GM12891 (cell line): ENCODE results near the gene CATSPERB.

Experiments
- POLR2A ChIP-seq: IDR thresholded peaks from 2 replicates; pipeline ENCODE4 v1.6.1; 2011; ENCODE audit warnings: low read depth, low read length, control low read depth
- POLR2AphosphoS5 ChIP-seq: IDR thresholded peaks from 2 replicates; pipeline ENCODE4 v1.6.1; 2011; ENCODE audit warnings: low read depth, low read length, control low read depth
- SPI1 ChIP-seq: IDR thresholded peaks from 2 replicates; pipeline ENCODE4 v1.6.1; 2011; ENCODE audit warnings: low read depth, low read length, control low read depth
- TAF1 ChIP-seq: IDR thresholded peaks from 2 replicates; pipeline ENCODE4 v1.6.1; 2011; ENCODE audit warnings: low read depth, low read length, control low read depth

GRCh38 chr14:91577632-91578233 is 154.2 kb downstream of the CATSPERB start:
- TF ChIP-seq POLR2A: no peak
- TF ChIP-seq SPI1: no peak
- TF ChIP-seq POLR2AphosphoS5: no peak
- no peak for TF ChIP-seq TAF1
